GM18519 (cell line): ENCODE measurements around the gene YJEFN3.

ENCODE experiments used
- ATAC-seq: cut with Tn5 transposase; IDR thresholded peaks from one replicate; pipeline ENCODE4 v1.9.1; 2021; ENCODE audit warnings: mild to moderate bottlenecking, moderate library complexity; ENCODE audit not compliant: unreplicated experiment, low FRiP score

The YJEFN3 gene

GRCh38 chr19:19528721-19529490, at the start of gene YJEFN3:
TSS of gene YJEFN3 (plus strand) at chr19:19528911. CDS start at chr19:19528933, 22 bp downstream.
- no peak for ATAC-seq

GRCh38 chr19:19480688-19481087, 48.0 kb upstream of the YJEFN3 start:
- no peak for ATAC-seq

GRCh38 chr19:19482809-19483596, 45.7 kb upstream of the YJEFN3 start:
- no peak for ATAC-seq

- ATAC-seq, result no peak
Observed at GRCh38 chr19:19485161-19485997, 43.3 kb upstream of the YJEFN3 start.

- no peak for ATAC-seq
Observed at GRCh38 chr19:19485998-19486290, 42.8 kb upstream of the YJEFN3 start.

- ATAC-seq, result no peak
Observed at GRCh38 chr19:19486343-19487076, 42.2 kb upstream of the YJEFN3 start.

- no peak for ATAC-seq
Observed at GRCh38 chr19:19487077-19487949, 41.4 kb upstream of the YJEFN3 start.

GRCh38 chr19:19487950-19488874, 40.5 kb upstream of the YJEFN3 start:
- no peak for ATAC-seq

- ATAC-seq, result peak; percentile 52
Observed at GRCh38 chr19:19488875-19489690, 39.6 kb upstream of the YJEFN3 start.

- no peak for ATAC-seq
Observed at GRCh38 chr19:19489804-19490204, 38.9 kb upstream of the YJEFN3 start.

GRCh38 chr19:19490214-19490968, 38.3 kb upstream of the YJEFN3 start:
- no peak for ATAC-seq

- no peak for ATAC-seq
Observed at GRCh38 chr19:19491321-19492025, 37.2 kb upstream of the YJEFN3 start.

GRCh38 chr19:19492026-19492610, 36.6 kb upstream of the YJEFN3 start:
- ATAC-seq, result no peak

- ATAC-seq, result no peak
Observed at GRCh38 chr19:19493841-19494546, 34.7 kb upstream of the YJEFN3 start.
